IMR-90 (cell line): ENCODE results near the gene EDNRB. TPM values are rescaled to one million over a fixed set of nuclear protein-coding genes. Genes with fewer than 3 reads are reported as not detected.

Experiments used
- ATAC-seq: fragments of 200-7000 bp; cut with Tn5 transposase; 2 replicates; pipeline ENCODE4 v1.9.1; 2020; ENCODE audit warnings: low read depth, mild to moderate bottlenecking, moderate library complexity
- BruUV-seq: library from RNA; stranded (reverse); fragments of 400-500 nt; replicated peaks from 2 replicates; lab custom pipeline; 2021; lab: Mats Ljungman, UMichigan
- CTCF ChIA-PET: fragments of 300-600 bp; formaldehyde crosslinking; extraction: SDS; loops from one replicate; lab custom pipeline; 2021; ENCODE audit warnings: antibody characterized with exemption; lab: Yijun Ruan, JAX
- POLR2A ChIA-PET: fragments of 300-600 bp; sonication (Branson Sonifier 250); formaldehyde crosslinking; loops from one replicate; lab custom pipeline; 2022; ENCODE audit warnings: antibody characterized with exemption; ENCODE audit not compliant: unreplicated experiment; lab: Charles Lee
- DNase-seq: peaks from one replicate; pipeline ENCODE4 v3.0.0; 2013
- H2AFZ ChIP-seq: replicated peaks from 2 replicates; pipeline ENCODE3; 2013; ENCODE audit warnings: low read length, mild to moderate bottlenecking; ENCODE audit not compliant: poor library complexity
- H2AK5ac ChIP-seq: 2 replicates; pipeline ENCODE4 v1.6.1; 2013; ENCODE audit warnings: low read depth, low read length, inconsistent platforms
- H2AK9ac ChIP-seq: replicated peaks from 2 replicates; pipeline ENCODE3; 2013; ENCODE audit warnings: mild to moderate bottlenecking, low read depth, low read length, moderate library complexity; ENCODE audit not compliant: poor library complexity
- H2BK120ac ChIP-seq: 2 replicates; pipeline ENCODE4 v1.6.1; 2013; ENCODE audit warnings: low read depth, low read length, inconsistent platforms
- H2BK15ac ChIP-seq: 3 replicates; pipeline ENCODE4 v1.6.1; 2013; ENCODE audit warnings: low read depth, low read length, inconsistent platforms
- H2BK20ac ChIP-seq: 2 replicates; pipeline ENCODE4 v1.6.1; 2013; ENCODE audit warnings: low read depth, mild to moderate bottlenecking, inconsistent platforms, low read length, moderate library complexity
- H2BK5ac ChIP-seq: 2 replicates; pipeline ENCODE4 v1.6.1; 2013; ENCODE audit warnings: mild to moderate bottlenecking, low read depth, low read length, inconsistent platforms; ENCODE audit not compliant: poor library complexity, severe bottlenecking
- H3K14ac ChIP-seq: replicated peaks from 2 replicates; pipeline ENCODE4 v1.6.1; 2013; ENCODE audit warnings: low read depth, low read length, inconsistent platforms
- H3K18ac ChIP-seq: 2 replicates; pipeline ENCODE4 v1.6.1; 2013; ENCODE audit warnings: low read depth, low read length, control low read depth
- H3K23ac ChIP-seq: 2 replicates; pipeline ENCODE4 v1.6.1; 2013; ENCODE audit warnings: low read depth, low read length, inconsistent platforms
- H3K27ac ChIP-seq: 2 replicates; pipeline ENCODE4 v1.5.1; 2013; ENCODE audit warnings: mild to moderate bottlenecking, control low read depth, low read length; ENCODE audit not compliant: insufficient read depth
- H3K27me3 ChIP-seq: 2 replicates; pipeline ENCODE4 v1.6.1; 2013; ENCODE audit warnings: low read length; ENCODE audit not compliant: control insufficient read depth, insufficient read depth
- H3K36me3 ChIP-seq: 2 replicates; pipeline ENCODE4 v1.6.1; 2013; ENCODE audit warnings: low read length, mixed read lengths; ENCODE audit not compliant: control insufficient read depth, insufficient read depth
- H3K4ac ChIP-seq: 2 replicates; pipeline ENCODE4 v1.6.1; 2013; ENCODE audit warnings: low read depth, low read length, inconsistent platforms
- H3K4me1 ChIP-seq: 2 replicates; pipeline ENCODE4 v1.6.1; 2013; ENCODE audit warnings: low read length, mixed read lengths; ENCODE audit not compliant: control insufficient read depth, insufficient read depth
- H3K4me2 ChIP-seq: 2 replicates; pipeline ENCODE4 v1.6.1; 2013; ENCODE audit warnings: low read depth, mild to moderate bottlenecking, control low read depth, low read length, moderate library complexity
- H3K4me3 ChIP-seq: 2 replicates; pipeline ENCODE4 v1.5.1; 2013; ENCODE audit warnings: low read depth, mild to moderate bottlenecking, control low read depth, low read length, moderate library complexity; ENCODE audit not compliant: insufficient read depth
- H3K56ac ChIP-seq: 2 replicates; pipeline ENCODE4 v1.6.1; 2013; ENCODE audit warnings: low read length, inconsistent platforms; ENCODE audit not compliant: insufficient read depth; ENCODE audit errors: extremely low read depth
- H3K79me1 ChIP-seq, 2 experiments: 2 replicates each; pipeline ENCODE4 v1.6.1; 2013; ENCODE audit warnings: low read length in 2 of 2, inconsistent platforms in 1 of 2, low read depth in 1 of 2
- H3K9ac ChIP-seq: 2 replicates; pipeline ENCODE4 v1.6.1; 2013; ENCODE audit warnings: low read depth, low read length, control low read depth
- H3K9me1 ChIP-seq: 2 replicates; pipeline ENCODE4 v1.6.1; 2013; ENCODE audit warnings: low read length, inconsistent platforms; ENCODE audit not compliant: insufficient read depth
- H3K9me3 ChIP-seq: 2 replicates; pipeline ENCODE4 v1.6.1; 2013; ENCODE audit warnings: low read length; ENCODE audit not compliant: control insufficient read depth, insufficient read depth
- H4K20me1 ChIP-seq: 2 replicates; pipeline ENCODE4 v1.6.1; 2013; ENCODE audit warnings: low read length, inconsistent platforms; ENCODE audit not compliant: insufficient read depth
- H4K5ac ChIP-seq: 2 replicates; pipeline ENCODE4 v1.6.1; 2013; ENCODE audit warnings: mild to moderate bottlenecking, low read depth, low read length, control low read depth
- H4K8ac ChIP-seq, 2 experiments: 2 replicates each; pipeline ENCODE4 v1.6.1; 2013; ENCODE audit warnings: low read depth in 2 of 2, low read length in 2 of 2, control low read depth in 1 of 2, inconsistent platforms in 1 of 2
- H4K91ac ChIP-seq: 2 replicates; pipeline ENCODE4 v1.6.1; 2013; ENCODE audit warnings: low read depth, low read length, inconsistent platforms; ENCODE audit not compliant: insufficient read depth
- BHLHE40 ChIP-seq: fragments of 150-350 bp; IDR thresholded peaks from 2 replicates; pipeline ENCODE4 v1.6.1; 2016; ENCODE audit warnings: mild to moderate bottlenecking, low read depth, low read length
- CEBPB ChIP-seq: IDR thresholded peaks from 2 replicates; pipeline ENCODE4 v1.6.1; 2012; ENCODE audit warnings: low read depth, low read length, improper control_type of control experiment
- CHD1 ChIP-seq: IDR thresholded peaks from 2 replicates; pipeline ENCODE4 v1.6.1; 2012; ENCODE audit warnings: low read depth, low read length, improper control_type of control experiment
- FOS ChIP-seq: fragments of 150-350 bp; IDR thresholded peaks from 2 replicates; pipeline ENCODE4 v1.6.1; 2016; ENCODE audit warnings: low read depth, low read length
- MAFK ChIP-seq: IDR thresholded peaks from 2 replicates; pipeline ENCODE4 v1.6.1; 2012; ENCODE audit warnings: low read depth, low read length, improper control_type of control experiment
- MAZ ChIP-seq: IDR thresholded peaks from 2 replicates; pipeline ENCODE4 v1.6.1; 2012; ENCODE audit warnings: low read depth, mild to moderate bottlenecking, low read length, improper control_type of control experiment, moderate library complexity, borderline replicate concordance
- MXI1 ChIP-seq: IDR thresholded peaks from 2 replicates; pipeline ENCODE4 v1.6.1; 2012; ENCODE audit warnings: low read depth, mild to moderate bottlenecking, low read length, moderate library complexity, borderline replicate concordance
- NFE2L2 ChIP-seq: fragments of 150-350 bp; IDR thresholded peaks from 2 replicates; pipeline ENCODE4 v1.6.1; 2016; ENCODE audit warnings: low read depth, mild to moderate bottlenecking, low read length
- POLR2A ChIP-seq: IDR thresholded peaks from 2 replicates; pipeline ENCODE4 v1.6.1; 2012; ENCODE audit warnings: mild to moderate bottlenecking, low read depth, low read length
- RAD21 ChIP-seq: IDR thresholded peaks from 2 replicates; pipeline ENCODE4 v1.6.1; 2012; ENCODE audit warnings: low read length, improper control_type of control experiment
- RCOR1 ChIP-seq: IDR thresholded peaks from 2 replicates; pipeline ENCODE4 v1.6.1; 2012; ENCODE audit warnings: mild to moderate bottlenecking, low read length, improper control_type of control experiment; ENCODE audit not compliant: insufficient replicate concordance
- SMC3 ChIP-seq: fragments of 150-350 bp; IDR thresholded peaks from 2 replicates; pipeline ENCODE4 v1.6.1; 2016; ENCODE audit warnings: low read depth, mild to moderate bottlenecking, antibody characterized with exemption, low read length, moderate library complexity
- USF2 ChIP-seq: fragments of 150-350 bp; IDR thresholded peaks from 2 replicates; pipeline ENCODE4 v1.6.1; 2017; ENCODE audit warnings: mild to moderate bottlenecking, antibody characterized with exemption, low read length, low read depth
- WGBS, 2 experiments: methylation state at CpG; one replicate each; pipeline versions ENCODE4 v1.1.5 to v1.1.7; 2013; ENCODE audit warnings: missing lambda C conversion rate in 2 of 2; ENCODE audit not compliant: insufficient read length in 1 of 2; ENCODE audit errors: extremely low coverage in 2 of 2; 5-methylcytosine and 5-hydroxymethylcytosine counted together
- dilution Hi-C: fragments of 300-500 bp; cut with HindIII; formaldehyde crosslinking; loops from one replicate; pipeline ENCODE4 v1.14.3; 2018; ENCODE audit warnings: low sequenced_read_pairs; ENCODE audit not compliant: unreplicated experiment
- in situ Hi-C: fragments of 300-500 bp; cut with MboI; formaldehyde crosslinking; loops from 3 replicates; pipeline ENCODE4 v1.14.3; 2019; ENCODE audit warnings: low sequenced_read_pairs, inconsistent platforms, mixed read lengths
- intact Hi-C: fragments of 100-400 bp; cut with micrococcal nuclease; formaldehyde crosslinking; loops from 2 replicates; pipeline ENCODE4 v1.10.0; 2022
- polyA plus RNA-seq, 3 experiments: library from polyadenylated mRNA; depleted of rRNA; stranded (reverse); fragments of >200 nt; gene quantifications; 2 replicates each; pipeline ENCODE4 v1.2.3, GENCODE V29; 2012; ENCODE audit warnings: low replicate concordance in 1 of 3
- total RNA-seq: library from RNA; depleted of rRNA; stranded (reverse); fragments of >200 nt; gene quantifications from 2 replicates; pipeline ENCODE4 v1.2.3, GENCODE V29; 2012
- TF ChIP-seq, protein P1 (sequence below): conservative IDR thresholded peaks from 2 replicates; pipeline ENCODE4 v1.5.1; 2012; ENCODE audit warnings: mild to moderate bottlenecking, low read depth, low read length, improper control_type of control experiment

Gene EDNRB
- total and polyA plus RNA-seq, 2 of the 4 experiments (the other 2 are of a cell fraction) = under 0.01 to 0.09 TPM

- no TSS peak for BruUV-seq
- H3K27ac ChIP-seq = peak overlapping the region; percentile 25; the same call in 1 of the 2 replicates
Observed at GRCh38 chr13:77876176-77876575, 42.5 kb downstream of the EDNRB start.

More at GRCh38 chr13:77876176-77876575, 42.5 kb downstream of the EDNRB start:
- Histone ChIP-seq H3K4me2 (peak overlapping the region; percentile 72), H4K91ac (peak overlapping the region; percentile 52; the same call in 1 of the 2 replicates), H4K20me1 (no peaks in the 10 kb centered on the region), H3K9ac (no peak overlapping the region), H3K79me1 (no peaks in the 10 kb centered on the region), H3K56ac (no peak overlapping the region), H2BK15ac (no peak overlapping the region), H2AFZ (no peak overlapping the region), H2AK5ac (no peak overlapping the region), H2BK5ac (peak overlapping the region; percentile 98), H4K8ac (peak overlapping the region in 1 of 2 experiments; percentile 59; a peak in 2 of 4 replicates), H3K18ac (peak overlapping the region; percentile 98), H2BK20ac (peak overlapping the region; percentile 77), H3K9me1 (peaks cover 7% of the 10 kb centered on the region; the same call in 1 of the 2 replicates), H2BK120ac (peak overlapping the region; percentile 83), H2AK9ac (no peak overlapping the region), H3K36me3 (no peaks in the 10 kb centered on the region), H3K4ac (peak overlapping the region; percentile 56; the same call in 1 of the 2 replicates), H3K27me3 (no peaks in the 10 kb centered on the region), H3K4me3 (no peak overlapping the region), H3K9me3 (no peaks in the 10 kb centered on the region), H3K4me1 (peaks cover 16% of the 10 kb centered on the region), H3K23ac (0 out of 2 replicates have a peak overlapping the region, but pooled peaks have one; percentile 32), H4K5ac (peak overlapping the region; percentile 93; the same call in 1 of the 2 replicates), H3K14ac (peak overlapping the region; percentile 47; the same call in 1 of the 2 replicates)
- in situ Hi-C loops = no loop called here
- intact Hi-C loops = loop anchor here (1.0 kb wide), 1 partner anchor 17 kb away; no protein-coding TSS in a partner anchor
- ATAC-seq (peak; percentile 83), DNase-seq (peak; percentile 90)
- no peak for TF ChIP-seq MAFK
- no peak for TF ChIP-seq USF2
- TF ChIP-seq SMC3 = no peak
- TF ChIP-seq CHD1 = no peak
- TF ChIP-seq MXI1 = no peak
- no peak for TF ChIP-seq MAZ
- no peak for TF ChIP-seq RAD21
- TF ChIP-seq POLR2A = no peak
- TF ChIP-seq, protein P1, sequence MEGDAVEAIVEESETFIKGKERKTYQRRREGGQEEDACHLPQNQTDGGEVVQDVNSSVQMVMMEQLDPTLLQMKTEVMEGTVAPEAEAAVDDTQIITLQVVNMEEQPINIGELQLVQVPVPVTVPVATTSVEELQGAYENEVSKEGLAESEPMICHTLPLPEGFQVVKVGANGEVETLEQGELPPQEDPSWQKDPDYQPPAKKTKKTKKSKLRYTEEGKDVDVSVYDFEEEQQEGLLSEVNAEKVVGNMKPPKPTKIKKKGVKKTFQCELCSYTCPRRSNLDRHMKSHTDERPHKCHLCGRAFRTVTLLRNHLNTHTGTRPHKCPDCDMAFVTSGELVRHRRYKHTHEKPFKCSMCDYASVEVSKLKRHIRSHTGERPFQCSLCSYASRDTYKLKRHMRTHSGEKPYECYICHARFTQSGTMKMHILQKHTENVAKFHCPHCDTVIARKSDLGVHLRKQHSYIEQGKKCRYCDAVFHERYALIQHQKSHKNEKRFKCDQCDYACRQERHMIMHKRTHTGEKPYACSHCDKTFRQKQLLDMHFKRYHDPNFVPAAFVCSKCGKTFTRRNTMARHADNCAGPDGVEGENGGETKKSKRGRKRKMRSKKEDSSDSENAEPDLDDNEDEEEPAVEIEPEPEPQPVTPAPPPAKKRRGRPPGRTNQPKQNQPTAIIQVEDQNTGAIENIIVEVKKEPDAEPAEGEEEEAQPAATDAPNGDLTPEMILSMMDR = no peak
- TF ChIP-seq CEBPB = no peak
- TF ChIP-seq FOS = no peak
- no peak for TF ChIP-seq RCOR1
- TF ChIP-seq BHLHE40 = no peak
- no peak for TF ChIP-seq NFE2L2
- no CpG with 5 or more reads among the region's 2 CpGs for WGBS, 2 experiments
- ChIA-PET POLR2A (no interaction called here), CTCF (interaction anchor here (1.0 kb wide), 1 partner anchor 9 kb away, joined by 3 read pairs; no protein-coding TSS in a partner anchor)
- dilution Hi-C loops = no loop called here
